ENCODE measurements around the gene IDE. TPM values are rescaled to one million over a fixed set of nuclear protein-coding genes. Genes with fewer than 3 reads are reported as not detected.
"Not testable (repeated sequence)": the region's sequence is repeated elsewhere in the genome, so short reads cannot be mapped to it uniquely, and the experiment has no call there.

Gene IDE
- total RNA-seq, 1 experiment from 2014 or later: 31.7 TPM

- no peak for DNase-seq (ENCODE audit: low read depth)
Observed at GRCh38 chr10:92492748-92493240, 81.1 kb downstream of the IDE start.

GRCh38 chr10:92490387-92490786 is 83.5 kb downstream of the IDE start:
- DNase-seq (ENCODE audit: low read depth): no peak

GRCh38 chr10:92486637-92487036 is 87.3 kb downstream of the IDE start:
- no peak for DNase-seq (ENCODE audit: low read depth)

GRCh38 chr10:92483539-92483938 is 90.4 kb downstream of the IDE start:
- DNase-seq (ENCODE audit: low read depth): no peak

- DNase-seq (ENCODE audit: low read depth): no peak
Observed at GRCh38 chr10:92480413-92480812, 93.5 kb downstream of the IDE start.

- no peak for DNase-seq (ENCODE audit: low read depth)
Observed at GRCh38 chr10:92479547-92479946, 94.3 kb downstream of the IDE start.

- no peak for DNase-seq (ENCODE audit: low read depth)
Observed at GRCh38 chr10:92478536-92478935, 95.4 kb downstream of the IDE start.

GRCh38 chr10:92475357-92475868 is 98.5 kb downstream of the IDE start:
- DNase-seq (ENCODE audit: low read depth): no peak

- no peak for DNase-seq (ENCODE audit: low read depth)
Observed at GRCh38 chr10:92470026-92470425, 103.9 kb downstream of the IDE start.

GRCh38 chr10:92464364-92464763 is 109.5 kb downstream of the IDE start:
- no peak for DNase-seq (ENCODE audit: low read depth)

- DNase-seq (ENCODE audit: low read depth): no peak
Observed at GRCh38 chr10:92463582-92463981, 110.3 kb downstream of the IDE start.

GRCh38 chr10:92454955-92455354 is 118.9 kb downstream of the IDE start:
- not testable (repeated sequence) for DNase-seq (ENCODE audit: low read depth)

- no peak for DNase-seq (ENCODE audit: low read depth)
Observed at GRCh38 chr10:92452313-92452712, 121.6 kb downstream of the IDE start.

GRCh38 chr10:92451431-92451830 is 122.5 kb downstream of the IDE start:
- no peak for DNase-seq (ENCODE audit: low read depth)

GRCh38 chr10:92450896-92451295 is 123.0 kb downstream of the IDE start:
- DNase-seq (ENCODE audit: low read depth): no peak

- no peak for DNase-seq (ENCODE audit: low read depth)
Observed at GRCh38 chr10:92440578-92440977, 133.3 kb downstream of the IDE start.

GRCh38 chr10:92438220-92438619 is 135.7 kb downstream of the IDE start:
- no peak for DNase-seq (ENCODE audit: low read depth)

- no peak for DNase-seq (ENCODE audit: low read depth)
Observed at GRCh38 chr10:92436611-92437010, 137.3 kb downstream of the IDE start.

- DNase-seq (ENCODE audit: low read depth): not testable (repeated sequence)
Observed at GRCh38 chr10:92436065-92436464, 137.8 kb downstream of the IDE start.

GRCh38 chr10:92434385-92434784 is 139.5 kb downstream of the IDE start:
- no peak for DNase-seq (ENCODE audit: low read depth)

- DNase-seq (ENCODE audit: low read depth): no peak
Observed at GRCh38 chr10:92432596-92432995, 141.3 kb downstream of the IDE start.

- no peak for DNase-seq (ENCODE audit: low read depth)
Observed at GRCh38 chr10:92430103-92430502, 143.8 kb downstream of the IDE start.

GRCh38 chr10:92421550-92421949 is 152.3 kb downstream of the IDE start:
- no peak for DNase-seq (ENCODE audit: low read depth)

- DNase-seq (ENCODE audit: low read depth): no peak
Observed at GRCh38 chr10:92420546-92421275, 153.2 kb downstream of the IDE start.
